ENCODE results near the gene NUDT9.
"Not testable (repeated sequence)": the region's sequence is repeated elsewhere in the genome, so short reads cannot be mapped to it uniquely, and the experiment has no call there.

The NUDT9 gene

DNA sequence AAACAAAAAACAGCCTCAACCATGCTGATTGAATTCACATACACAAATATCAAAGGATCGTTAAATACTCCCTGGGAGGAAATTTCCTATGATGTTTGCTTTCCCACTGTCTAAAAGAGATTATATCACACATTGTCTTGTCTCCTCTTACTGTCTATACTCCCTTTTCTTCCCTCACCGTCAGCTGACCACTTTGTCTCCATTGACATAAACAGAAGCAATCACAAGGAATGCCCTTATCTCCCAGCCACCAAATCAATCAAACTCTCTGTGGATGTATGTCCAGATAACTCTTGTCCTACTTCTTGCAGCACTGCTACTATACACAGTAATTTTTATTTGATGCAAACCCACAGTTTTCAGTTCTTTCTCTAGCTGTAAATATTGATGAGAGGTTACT lies 12.2 kb upstream of the NUDT9 start:
- no peak for DNase-seq

DNA sequence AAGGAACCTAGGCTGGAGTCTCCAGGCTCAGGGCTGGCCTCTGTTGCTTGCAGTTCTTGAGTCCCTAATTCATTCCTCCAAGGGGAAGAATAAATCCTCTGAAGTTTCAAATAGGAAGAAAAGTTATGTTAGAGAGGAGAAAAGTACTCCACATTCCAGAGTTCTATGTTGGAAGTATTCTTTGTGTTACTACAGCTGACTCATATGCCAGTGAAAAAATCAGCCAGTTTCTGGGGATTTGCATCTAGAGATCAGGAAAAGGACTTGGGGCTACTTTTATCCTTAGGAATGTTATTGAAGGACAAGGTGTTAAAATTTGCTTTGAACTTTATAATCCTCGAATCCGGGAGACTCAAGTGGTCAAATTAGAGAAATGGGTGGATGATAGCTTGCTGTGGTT lies 11.7 kb upstream of the NUDT9 start:
- DNase-seq = no peak

DNA sequence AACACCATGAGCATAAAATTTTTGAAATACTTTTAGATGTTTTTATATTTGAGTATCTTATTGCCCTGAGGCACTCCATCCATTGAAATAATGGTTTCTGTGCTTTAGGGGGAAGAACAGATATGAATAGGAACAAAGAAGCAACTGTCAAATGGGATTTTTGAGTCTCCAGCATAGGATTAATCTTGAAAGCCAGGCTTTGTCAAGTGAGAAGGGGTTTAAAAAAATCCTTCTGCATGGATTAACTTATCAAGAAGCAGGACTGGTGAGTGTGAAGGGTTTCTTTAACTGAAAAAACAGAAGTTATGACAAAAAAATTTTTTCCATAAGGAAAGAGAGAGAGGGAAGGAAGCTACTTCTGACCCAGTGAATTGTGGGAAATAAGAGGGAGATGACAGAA lies 7.6 kb upstream of the NUDT9 start:
- no peak for DNase-seq

DNA sequence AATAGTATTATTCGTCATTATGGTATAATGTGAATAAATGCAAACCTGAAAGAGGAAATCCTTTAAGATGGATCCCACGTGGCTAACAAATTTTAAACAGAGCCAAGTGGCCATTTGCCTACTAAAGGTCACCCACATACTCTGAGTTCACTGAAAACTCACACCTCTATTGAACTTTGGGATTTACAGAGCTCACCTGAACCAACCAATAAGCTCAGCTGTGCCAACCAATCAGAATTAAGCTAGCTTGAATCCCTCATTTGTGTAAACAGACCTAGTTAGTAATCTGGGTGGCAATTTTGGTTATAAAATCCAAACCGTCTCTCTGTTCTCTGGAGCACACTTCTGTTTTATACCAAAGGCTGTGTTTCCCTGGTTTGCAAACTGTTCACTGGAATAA lies 5.4 kb upstream of the NUDT9 start:
- DNase-seq = no peak

DNA sequence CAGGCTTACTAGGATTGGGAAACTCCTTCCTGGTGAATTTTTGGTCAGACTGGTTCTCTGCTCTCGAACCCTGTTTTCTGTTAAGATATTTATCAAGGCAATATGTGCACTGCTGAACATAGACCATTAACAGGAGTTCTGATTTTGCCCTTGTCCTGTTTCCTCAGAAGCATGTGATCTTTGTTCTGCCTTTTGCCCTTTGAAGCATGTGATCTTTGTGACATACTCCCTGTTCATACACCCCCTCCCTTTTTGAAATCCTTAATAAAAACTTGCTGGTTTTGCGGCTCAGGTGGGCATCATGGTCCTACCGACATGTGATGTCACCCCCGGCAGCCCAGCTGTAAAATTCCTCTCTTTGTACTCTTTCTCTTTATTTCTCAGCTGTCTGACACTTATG lies 4.0 kb upstream of the NUDT9 start:
- DNase-seq = not testable (repeated sequence)

DNA sequence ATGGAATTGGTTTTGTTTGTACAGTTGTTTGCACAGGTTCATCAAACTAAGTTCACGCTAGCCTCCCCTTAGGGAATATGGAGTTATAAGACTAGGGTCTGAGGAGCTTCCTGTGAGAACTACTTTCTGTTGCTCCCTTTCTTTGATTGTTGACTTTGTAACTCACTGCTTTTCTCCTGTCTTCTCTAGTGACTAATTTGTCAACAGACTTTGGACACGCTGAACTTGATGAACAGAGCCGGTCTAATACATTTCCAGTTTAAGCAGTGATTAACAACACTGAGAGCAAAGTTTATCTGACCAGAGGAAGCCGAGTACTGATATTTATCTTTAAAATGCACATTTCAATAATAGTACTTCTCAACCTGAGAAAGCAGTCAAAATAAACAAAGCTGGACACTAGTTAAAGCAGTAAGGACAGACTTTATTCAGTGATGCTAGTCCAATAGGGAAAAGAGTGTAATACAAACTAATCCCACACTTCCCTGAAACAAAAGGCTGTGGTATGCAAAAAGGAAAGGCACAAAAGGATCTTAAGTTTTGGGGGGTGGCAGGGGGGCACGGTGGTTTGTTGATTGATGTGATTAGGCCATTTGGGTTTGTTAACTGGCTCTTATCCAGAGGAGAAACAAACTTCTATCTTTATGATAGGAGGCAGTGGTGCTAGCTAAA lies 2.7 kb upstream of the NUDT9 start:
- DNase-seq = no peak

DNA sequence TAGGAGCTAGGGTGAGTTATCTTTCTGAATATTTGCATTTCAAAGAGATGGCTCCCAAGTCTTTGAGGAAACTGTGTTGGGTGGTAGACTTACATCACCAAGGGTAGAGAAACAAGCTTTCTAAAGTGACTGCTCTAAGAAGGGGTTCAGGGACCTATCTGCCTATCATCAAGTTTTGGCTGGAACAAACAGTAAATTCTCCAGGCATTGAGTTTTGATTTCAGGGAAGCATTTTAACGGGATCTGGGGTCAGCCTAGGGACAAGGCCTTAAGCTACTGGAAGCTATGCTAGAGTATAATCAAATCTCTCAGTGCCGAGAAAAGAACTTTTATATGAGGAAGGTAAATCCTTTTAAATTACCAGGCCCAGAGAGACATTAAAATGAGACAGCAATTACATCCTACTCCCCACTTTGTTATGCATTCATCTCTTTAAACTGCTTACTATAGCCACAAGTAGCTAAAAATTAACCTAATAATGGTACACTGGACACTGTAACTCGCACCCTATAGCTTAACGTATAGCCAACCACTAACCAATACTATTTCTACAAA lies 2.0 kb upstream of the NUDT9 start:
- DNase-seq = no peak

DNA sequence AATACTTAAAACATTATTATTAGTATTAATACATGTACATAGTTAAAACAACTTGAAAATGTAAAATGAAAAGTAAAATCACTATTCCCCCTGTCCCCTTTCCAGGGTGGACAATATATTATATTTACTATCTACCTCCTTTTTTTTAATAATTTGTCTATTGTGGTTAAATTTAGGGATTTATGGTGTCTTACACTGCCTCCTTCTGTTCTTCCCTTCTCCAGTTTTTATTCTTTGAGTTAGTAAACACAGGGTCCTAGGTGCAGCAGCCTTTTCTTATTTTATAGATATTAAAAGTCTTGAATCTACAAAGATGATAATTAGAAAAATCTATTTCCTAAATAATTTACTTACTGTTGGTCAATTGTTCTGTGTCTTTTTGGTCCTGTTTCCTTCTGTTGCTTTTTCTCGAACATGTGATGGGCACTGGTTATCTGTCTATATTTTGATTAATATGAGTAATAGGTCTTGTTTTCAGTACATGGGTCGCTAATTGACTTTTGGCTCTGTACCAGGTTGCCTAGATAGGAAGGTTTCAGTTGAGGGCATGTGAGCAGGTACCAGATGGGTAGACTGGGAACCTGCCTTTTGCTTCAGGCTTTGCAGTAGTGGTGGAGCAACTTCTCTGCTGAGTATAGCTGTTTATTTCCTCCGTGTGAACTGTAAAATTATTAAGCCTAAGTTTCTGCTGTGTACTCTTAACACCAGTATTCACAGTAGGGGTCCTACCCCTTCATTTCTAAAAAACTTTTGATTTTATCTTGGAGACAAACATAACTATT lies 1.1 kb downstream of the NUDT9 start:
- no peak for DNase-seq

DNA sequence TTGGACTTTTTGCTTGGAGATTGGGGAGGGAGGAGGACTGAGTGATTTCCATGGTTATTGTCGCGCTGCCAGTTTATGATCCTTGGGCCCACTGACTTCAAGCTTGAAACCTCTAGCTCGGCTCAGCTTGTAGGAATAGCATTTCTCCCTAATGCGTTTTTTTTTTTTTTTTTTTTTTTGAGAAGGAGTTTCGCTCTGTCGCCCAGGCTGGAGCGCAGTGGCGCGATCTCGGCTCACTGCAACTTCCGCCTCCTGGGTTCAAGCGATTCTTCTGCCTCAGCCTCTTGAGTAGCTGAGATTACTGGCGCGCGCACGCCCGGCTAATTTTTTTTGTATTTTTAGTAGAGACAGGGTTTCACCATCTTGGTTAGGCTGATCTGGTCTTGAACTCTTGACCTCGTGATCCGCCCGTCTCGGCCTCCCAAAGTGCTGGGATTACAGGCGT lies 1.7 kb downstream of the NUDT9 start:
- DNase-seq = not testable (repeated sequence)

DNA sequence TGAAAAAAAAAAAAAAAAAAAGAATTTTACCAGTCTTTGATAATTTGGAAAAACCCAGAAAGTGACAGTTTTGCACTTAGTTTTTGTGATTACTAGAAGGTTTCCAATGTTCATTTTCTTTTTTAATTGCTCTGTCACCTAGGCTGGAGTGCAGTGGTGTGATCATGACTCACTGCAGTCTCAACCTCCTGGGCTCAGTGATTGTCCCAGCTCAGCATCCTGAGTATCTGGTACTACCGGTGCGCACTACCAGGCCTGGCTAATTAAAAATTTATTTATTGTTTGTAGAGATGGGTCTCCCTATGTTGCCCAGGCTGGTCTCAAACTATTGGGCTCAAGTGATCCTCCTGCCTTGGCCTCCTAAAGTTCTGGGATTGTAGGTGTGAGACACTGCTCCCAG lies 3.3 kb downstream of the NUDT9 start:
- no peak for DNase-seq

DNA sequence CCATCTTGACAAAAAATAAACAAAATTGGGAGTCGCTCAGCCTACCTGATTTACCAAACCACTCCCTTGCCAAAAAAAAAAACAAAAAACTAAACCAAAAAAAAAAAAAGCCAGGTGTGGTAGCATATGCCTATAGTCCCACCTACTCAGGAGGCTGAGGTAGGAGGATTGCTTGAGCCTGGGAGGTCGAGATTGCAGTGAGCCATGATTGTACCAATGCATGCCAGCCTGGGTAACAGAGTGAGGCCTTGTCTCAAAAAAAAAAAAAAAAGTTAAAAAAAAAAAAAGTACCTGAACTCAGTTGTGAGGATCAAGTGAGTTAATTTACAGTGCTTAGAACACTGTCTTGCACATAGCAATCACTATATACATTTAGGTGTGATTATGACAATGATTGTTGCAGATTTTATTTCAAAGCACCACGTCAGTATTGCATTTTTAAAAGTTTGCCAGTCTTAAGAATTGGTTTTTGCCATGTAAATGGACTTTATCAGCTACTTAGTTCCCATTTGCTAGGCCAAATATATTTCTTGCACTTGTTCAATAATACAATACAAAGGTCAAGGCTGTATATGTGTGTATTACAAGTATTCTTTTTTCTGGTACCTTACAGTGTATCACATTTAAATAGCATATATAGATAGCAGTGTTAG lies 4.6 kb downstream of the NUDT9 start:
- no peak for DNase-seq

DNA sequence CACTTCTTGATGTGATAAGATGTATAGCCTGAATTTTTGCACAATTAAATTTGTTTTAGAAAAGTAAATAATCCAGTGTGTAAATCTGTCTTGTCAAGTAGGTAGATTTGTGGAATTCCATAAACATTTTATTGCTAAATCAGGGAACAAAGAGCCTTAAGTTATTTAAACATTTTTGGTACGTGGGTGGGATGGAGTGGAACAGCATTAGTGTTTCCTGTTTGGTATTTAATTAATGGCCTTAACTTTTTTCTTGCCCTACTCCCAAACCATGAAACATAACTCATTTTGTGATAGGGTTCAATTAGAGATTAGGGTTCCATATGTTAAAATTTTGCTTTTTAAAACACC lies 5.1 kb downstream of the NUDT9 start:
- DNase-seq = no peak

DNA sequence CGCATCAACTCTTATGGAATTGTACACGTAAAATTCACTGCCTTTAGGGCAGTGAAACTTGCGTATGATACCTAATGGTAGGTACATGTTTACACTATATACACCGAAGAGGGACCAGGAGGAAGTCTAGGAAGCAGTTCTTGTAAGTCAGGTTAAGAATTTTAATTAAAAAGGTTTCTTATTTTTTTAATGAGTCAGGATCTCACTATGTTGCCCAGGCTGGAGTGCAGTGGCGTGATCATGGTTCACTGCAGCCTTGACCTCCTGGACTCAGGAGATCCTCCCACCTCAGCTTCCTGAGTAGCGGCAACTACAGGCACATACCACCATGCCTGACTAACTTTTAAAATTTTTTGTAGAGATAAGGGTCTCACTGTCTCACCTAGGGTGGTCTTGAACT lies 6.6 kb downstream of the NUDT9 start:
- no peak for DNase-seq

DNA sequence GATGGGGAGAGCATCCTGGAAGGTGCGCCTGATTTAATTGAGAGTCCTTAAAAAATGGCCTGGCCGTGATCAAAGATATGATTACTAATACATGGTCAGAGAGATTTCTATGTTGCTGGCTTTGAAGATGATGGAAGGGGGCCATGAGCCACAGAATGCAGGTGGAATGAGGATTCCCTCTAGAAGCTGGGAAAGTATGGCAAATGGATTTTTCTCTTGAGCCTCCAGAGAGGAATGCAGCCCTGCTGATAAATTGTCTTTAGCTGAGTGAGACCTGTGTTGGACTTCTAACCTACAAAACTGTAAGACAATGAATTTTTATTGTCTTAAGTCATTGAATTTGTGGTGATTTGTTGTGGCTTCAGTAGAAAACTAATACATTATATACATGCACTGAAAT lies 7.7 kb downstream of the NUDT9 start:
- DNase-seq = no peak

DNA sequence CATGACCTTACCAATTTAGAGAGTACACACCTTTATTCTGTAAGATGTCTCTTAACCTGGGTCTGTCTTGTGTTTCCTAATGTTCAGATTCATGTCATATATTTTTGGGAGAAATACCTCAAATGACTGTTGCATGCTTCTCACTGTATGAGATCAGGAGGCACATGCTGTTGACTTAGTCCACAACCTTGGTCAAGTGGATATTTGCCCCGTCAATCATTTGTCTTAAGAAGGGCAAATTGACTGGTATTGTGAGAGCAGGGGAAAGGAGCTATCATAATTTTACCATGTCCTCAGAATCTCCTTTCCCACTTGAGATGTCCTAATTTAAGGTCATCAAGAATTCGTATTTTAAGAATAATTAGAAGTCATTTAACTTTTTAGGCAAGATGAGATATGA lies 11.0 kb downstream of the NUDT9 start:
- DNase-seq = no peak

DNA sequence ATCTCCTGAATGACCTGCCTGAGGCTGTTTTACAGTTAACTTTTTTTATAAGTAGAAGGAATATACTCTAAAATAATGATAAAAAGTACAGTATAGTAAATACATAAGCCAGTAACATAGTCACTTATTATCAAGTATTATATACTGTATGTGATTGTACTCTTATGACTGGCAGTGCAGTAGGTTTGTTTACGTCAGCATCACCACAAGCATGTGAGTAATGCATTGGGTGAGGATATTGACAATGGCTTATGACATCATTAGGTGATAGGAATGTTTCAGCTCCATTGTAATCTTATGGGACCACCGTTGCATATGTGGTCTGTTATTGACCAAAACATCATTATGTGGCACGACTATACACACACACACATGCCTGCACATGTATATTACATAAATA lies 20.5 kb downstream of the NUDT9 start:
- no peak for DNase-seq

DNA sequence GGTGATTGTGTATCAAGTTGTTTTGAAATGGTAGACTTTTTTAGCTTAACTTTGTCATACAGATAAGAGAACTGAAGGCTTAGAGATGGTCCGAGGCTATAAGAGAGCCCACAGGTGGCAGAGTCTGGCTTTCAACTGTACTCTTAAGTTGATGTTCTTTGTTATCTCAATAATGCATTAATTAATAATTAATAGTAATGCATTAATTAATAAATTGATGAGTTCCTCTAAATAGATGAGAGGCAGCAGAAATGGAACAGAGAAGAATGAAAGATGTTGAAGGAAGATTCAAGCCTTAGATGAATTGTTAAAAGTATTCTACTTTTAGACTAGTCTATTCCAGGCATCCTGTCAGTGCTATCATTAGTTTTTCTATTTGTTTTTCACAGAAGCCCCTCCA lies 22.4 kb downstream of the NUDT9 start:
- DNase-seq = no peak

DNA sequence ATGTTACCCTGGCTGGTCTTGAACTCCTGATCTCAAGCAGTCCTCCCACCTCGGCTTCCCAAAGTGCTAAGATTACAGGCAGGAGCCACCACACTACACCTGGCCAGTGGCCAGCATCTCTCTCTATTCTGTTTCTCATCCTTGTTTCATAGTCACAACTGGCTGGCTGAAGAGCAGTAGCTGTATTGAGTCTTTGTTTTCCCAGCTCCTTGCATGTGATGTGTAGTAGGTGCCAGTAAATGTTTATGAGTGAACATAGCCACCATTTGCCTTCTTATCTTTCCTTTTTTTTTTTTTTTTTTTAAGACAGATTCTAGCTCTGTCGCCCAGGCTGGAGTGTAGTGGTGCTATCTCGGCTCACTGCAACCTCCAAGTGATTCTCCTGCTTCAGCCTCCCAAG lies 23.6 kb downstream of the NUDT9 start:
- DNase-seq = no peak

DNA sequence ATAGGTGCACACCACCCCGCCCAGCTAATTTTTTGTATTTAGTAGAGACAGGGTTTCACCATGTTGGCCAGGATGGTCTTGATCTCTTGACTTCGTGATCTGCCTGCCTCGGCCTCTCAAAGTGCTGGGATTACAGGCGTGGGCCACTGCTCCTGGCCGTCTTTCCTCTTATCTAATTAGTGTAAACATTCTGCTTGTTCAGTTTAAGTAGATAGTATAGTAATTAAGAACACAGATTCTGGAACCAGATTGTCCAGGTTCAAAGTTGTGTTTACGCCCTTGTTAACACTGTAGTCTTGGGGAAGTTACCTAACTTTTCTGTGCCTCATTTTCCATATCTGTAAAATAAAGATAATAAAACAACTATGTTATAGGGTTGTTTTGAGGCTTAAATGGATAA lies 24.0 kb downstream of the NUDT9 start:
- DNase-seq = not testable (repeated sequence)

DNA sequence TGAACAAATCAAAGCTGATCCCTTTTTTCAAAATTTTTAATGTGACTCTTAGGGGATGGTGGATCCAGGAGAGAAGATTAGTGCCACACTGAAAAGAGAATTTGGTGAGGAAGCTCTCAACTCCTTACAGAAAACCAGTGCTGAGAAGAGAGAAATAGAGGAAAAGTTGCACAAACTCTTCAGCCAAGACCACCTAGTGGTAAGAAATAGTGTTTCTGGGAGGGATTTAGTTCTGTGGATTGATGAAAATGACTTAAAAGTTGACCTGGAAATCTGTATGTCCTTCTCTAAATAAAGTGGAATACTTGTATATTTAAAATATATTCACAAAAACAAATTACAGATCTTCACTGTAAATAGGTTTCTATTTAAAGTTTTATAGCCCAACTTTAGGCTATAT lies 29.2 kb downstream of the NUDT9 start:
- no peak for DNase-seq

DNA sequence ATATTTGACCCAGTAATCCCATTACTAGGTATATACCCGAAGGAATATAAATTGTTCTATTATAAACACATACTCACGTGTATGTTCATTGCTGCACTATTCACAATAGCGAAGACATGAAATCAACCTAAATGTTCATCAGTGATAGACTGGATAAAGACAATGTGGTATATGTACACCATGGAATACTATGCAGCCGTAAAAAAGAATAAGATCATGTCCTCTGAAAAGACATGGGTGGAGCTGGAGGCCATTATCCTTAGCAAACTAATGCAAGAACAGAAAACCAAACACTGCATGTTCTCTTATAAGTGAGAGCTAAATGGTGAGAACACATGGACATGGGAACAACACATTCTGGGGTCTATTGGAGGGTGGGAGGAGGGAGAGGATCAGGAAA lies 36.5 kb downstream of the NUDT9 start:
- DNase-seq = no peak

DNA sequence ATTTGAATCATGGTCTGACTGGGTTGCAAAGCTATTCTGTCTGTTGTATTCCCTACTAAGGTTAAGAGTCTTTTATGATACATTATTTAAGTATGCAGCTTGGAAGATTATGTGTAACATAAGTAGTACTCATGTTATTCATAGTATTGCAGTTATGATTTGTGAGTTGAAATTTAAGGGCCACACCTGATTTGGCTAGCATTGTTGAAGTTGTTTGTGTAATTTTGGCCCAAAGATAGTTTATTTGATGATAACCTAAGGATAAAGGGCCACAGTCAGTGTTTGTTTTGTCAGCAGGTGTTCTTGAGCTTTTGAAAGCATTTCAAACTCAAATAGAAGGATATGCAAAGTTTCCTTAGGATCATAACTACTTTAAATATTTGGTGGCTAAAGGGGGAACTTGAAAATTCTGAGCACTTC lies 38.9 kb downstream of the NUDT9 start:
- DNase-seq = no peak

DNA sequence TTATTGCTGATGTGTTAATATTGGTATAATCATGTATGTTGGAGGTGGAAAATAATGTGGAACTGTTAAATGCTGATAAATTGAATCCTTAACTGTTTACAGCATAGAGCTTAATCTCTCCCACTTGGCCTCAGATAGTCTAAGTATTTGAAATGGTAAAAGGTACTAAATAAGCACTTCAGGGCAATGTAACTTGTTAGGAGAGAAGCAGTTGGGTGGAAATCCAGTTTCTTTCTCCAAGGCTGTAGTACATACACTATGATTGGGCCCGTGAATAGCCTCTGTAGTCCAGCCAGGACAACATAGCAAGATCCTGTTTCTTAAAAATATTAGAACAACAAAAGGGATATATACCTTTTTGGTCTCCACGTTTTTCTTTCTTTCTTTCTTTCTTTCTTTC lies 39.7 kb downstream of the NUDT9 start:
- DNase-seq = no peak

DNA sequence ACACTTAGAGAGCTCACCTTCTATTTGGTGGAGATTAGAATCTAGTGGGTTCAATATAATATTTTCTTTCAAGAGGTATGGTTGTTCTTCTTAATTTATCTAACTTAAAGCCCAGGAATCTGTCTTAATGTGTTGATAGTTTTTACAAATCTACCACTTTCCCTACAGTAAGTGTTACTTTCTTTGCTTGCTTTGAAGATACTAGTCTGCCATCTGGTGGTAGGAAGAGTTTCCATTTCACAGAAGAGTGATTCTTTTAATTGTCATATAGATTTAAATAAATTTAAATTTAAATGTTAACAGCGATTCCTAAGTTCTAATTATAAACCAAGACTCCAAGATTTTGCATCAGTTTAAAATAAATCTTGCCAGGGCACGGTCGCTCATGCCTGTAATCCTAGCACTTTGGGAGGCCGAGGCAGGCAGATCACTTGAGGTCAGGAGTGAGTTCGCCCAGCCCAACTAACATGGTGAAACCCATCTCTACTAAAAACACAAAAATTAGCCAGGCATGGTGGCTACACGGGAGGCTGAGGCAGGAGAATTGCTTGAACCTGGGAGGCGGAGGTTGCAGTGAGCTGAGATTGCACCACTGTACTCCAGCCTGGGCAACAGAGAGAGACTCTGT lies 43.5 kb downstream of the NUDT9 start:
- DNase-seq = no peak
